Dedifferentiated amniotic fluid mesenchymal stem cell (primary cell): ENCODE results near the gene RTN4.
"Not testable (repeated sequence)": the region's sequence is repeated elsewhere in the genome, so short reads cannot be mapped to it uniquely, and the experiment has no call there.

Experiments
- DNase-seq: peaks from one replicate; pipeline ENCODE4 v3.0.0-alpha.2; 2016; ENCODE audit errors: extremely low spot score

The RTN4 gene

DNA sequence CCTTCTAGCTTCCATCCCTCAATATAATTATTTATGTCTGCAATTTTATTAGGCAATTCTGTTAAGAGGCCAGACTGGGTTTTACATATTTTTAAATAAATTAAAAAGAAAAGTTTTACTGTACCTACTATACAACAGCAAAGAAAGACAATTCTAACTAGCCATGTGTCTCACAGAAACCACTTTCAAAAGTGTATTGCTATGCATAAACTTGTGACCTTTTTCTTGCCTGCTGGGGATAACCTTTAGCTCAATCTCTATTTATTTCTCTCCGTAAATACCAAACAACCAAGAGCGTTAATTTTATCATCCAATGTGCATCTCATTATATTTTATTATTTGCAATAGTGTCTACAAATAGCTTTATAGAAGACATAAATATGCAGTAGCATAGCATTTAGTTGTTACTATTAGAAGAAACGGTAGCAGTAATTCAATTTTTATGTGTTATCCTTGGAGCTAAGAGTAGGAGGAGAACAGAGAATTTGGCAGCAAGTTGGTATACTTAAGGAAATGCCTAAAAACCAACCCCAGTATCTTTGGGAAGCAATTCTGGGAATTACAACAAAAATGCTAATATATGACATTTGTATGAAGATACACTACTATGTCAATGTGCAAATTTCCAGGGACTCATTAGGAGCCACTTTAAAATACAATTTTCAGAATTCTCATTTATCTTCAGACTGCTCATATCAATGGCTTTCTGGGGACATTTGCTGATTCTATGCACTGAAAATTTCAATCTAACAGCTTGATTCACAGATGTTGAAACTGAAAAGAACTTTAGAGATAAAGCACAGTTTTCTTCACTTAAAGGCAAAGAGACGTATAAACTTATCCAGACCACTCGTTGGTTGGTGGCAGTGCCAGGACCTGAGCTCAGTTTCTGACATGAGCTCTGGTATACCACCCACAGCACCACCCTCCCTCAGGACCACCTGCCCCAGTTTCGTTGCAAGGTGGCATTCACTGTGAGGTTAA is 23.0 kb upstream of the RTN4 start:
- DNase-seq = no peak

DNA sequence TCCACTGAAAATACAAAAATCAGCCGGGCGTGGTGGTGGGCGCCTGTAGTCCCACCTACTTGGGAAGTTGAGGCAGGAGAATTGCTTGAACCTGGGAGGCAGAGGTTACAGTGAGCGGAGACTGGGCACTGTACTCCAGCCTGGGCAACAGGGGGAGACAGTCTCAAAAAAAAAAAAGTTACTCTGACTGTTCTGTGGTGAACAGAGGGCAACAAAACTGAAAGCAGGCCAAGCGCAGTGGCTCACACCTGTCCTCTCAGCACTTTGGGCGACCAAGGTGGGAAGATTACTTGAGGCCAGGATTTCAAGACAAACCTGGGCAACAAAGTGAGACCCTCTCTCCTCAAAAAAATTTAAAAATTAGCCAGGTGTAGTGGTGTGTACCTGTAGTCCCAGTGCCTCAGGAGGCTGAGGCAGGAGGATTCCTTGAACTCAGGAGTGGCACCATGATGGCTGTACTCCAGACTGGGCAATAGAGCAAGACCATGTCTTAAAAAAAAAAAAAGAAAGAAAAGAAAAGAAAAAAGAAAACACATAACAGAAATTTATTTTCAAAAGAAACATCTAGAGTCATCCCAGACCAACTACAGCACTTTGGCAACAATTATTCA is 13.6 kb upstream of the RTN4 start:
- no peak for DNase-seq

DNA sequence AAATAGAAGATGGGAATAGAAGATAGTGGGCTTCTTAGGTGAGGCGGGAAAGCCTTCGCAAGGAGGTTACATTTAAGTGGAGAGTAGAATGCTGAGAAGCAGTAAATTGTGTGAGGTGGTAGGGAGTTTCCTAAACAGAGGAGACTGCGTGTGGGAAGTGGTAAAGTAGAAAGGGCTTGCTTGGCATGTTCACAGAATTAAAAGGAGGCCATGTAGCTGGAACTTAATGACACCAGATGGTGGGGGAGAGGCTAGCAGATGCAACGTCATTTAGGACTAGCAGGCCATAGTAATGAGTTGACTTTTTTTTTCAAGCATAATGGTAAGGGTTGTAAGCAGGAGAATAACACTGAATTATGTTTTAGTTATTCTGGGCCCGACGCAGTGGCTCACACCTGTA is 13.0 kb upstream of the RTN4 start:
- DNase-seq = no peak

DNA sequence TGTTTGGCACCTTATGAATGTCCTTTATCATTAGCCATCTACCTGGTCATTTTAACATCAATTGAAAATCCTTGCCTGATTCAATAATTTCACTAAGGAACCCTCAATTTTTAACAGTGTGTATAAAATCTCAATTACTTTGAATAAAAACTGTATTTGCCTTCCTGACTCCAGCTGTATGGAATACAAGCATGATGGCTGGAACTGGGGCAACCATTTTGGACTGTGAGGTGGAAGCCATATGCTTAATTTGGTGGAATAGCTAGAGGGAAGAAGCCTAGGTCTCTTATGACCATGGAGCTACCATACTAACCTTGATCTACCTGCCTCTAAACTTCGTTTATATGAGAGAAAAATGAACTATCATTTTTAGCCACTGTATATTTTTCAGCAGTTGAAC is 12.5 kb upstream of the RTN4 start:
- DNase-seq = no peak

DNA sequence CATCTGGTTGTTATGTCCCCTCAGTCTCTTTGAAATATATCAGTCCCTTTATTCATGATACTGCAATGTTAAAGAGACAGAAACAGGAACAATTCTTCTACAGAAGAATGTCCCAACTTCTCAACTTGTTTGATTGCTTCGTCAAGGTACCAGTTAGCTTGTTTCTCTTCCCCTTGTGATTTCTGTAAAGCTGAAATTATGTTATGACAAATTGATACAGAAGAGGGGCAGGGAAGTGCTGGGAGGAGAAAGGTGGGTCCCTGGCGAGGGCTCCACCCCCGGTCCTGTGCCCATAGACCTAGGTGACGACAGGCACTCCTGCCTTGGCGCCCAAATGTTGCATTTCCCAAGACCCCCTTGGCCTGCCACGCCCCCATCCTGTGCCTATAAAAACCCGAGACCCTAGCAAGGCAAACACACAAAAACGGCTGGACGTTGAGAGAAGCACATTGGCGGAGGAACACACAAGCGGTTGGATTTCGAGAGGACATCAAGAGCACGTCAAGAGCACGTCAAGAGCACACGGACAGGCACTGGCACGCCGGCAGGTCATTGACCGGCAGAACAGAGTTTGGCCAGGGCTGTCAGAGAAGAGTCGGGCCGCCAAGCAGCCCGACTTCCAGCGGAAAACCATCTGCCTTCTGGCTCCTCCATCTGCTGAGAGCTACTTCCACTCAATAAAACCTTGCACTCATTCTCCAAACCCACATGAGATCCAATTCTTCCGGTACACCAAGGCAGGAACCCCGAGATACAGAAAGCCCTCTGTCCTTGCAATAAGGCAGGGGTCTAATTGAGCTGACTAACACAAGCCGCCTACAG is 11.5 kb upstream of the RTN4 start:
- no peak for DNase-seq

DNA sequence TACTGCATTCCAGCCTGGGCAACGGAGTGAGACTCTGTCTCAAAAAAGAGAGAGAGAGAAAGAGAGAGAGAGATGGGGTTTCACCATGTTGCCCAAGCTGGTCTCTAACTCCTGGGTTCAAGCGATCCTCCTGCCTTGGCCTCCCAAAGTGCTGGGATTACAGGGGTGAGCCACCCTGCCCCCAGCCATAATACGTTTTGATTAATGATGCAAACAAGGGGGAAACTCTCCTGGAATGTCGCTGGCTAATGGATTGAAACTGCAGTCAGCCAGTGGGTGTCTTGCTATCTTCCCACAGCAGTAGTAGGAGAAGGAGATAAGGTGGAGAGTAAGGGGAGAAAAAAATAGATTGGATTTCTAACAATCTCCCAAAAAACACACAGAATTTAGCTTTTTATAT is 9.5 kb upstream of the RTN4 start:
- DNase-seq = no peak

DNA sequence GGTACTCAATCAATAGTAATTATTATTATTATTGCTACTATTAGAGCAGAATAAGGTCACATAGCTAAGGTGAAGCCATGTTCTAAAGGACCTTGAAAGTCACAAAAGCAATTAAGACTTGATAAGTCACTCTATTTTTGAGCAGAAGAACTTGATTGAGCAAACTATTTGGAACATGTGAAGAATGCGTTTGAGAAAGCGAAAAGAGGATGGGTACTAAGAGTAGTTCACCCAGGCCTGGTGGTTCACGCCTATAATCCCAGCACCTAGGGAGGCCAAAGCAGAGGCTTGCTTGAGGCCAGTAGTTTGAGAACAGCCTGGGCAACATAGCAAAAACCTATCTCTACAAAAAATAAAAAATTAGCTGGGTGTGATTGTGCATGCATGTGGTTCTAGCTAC is 7.2 kb upstream of the RTN4 start:
- no peak for DNase-seq

DNA sequence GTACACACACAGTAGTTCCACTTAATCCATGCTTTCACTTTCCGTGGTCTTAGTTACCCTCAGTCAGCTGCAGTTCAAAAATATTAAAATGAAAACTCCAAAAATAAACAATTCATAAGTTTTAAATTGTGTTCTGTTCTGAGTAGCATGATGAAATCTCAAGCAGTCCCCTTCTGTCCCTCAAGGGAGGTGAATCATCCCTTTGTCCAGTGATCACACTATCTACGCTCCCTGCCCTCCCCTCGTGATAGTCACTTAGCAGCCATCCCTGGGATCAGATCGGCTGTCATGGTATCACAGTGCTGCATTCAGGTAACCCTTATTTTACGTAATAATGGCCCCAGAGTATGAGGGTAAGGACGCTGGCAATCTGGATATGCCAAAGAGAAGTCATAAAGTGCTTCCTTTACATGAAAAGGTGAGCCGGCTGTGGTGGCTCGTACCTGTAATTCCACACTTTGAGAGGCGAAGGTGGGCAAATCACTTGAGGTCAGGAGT is 5.8 kb upstream of the RTN4 start:
- no peak for DNase-seq

DNA sequence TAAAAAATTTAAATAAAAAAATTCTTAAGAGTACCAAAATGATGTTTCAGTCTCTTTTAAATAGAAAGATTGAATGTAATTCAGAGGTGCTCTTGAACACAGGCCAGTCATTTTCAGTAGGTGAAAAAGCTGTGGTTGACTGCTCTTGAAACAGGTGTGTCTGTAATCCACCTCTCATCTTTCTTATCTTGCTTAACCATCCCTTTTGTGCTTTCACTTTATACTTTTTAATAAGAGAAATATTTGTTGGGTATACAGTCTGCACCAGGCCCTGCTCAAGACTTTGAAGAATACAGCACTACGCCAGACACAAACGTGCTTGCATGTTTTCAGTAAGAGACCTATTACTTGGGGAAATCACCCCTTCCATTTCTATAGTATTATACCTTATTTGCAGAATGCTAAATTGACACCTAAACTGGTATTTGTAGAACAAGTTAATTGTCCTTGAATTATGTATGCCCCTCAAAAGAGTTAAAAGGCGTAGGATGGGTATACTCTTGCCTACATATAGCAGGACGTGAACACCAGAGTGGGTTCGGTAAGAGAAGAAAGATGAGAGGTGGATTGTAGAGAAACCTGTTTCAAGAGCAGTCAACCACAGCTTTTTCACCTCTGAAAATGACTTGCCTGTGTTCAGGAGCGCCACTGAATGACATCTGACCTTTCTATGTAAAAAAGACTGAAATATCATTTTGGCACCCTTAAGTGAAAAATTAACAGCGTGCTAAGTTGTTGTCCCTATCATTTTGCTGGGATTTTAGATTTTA is 4.0 kb upstream of the RTN4 start:
- no peak for DNase-seq

DNA sequence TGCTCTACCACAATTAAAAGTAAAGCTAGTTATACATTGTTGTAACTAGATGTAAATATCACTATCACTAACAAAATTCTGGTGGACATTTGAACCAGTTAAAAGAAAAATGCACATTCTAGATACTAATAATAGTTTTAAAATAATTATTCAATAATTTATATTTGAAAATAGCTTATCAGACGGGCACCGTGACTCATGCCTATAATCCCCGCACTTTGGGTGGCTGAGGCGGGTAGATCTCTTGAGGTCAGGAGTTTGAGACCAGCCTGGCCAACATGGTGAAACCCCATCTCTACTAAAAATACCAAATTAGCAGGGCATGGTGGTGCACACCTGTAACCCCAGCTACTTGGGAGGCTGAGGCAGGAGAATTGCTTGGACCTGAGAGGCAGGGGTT is 3.0 kb upstream of the RTN4 start:
- DNase-seq = not testable (repeated sequence)

DNA sequence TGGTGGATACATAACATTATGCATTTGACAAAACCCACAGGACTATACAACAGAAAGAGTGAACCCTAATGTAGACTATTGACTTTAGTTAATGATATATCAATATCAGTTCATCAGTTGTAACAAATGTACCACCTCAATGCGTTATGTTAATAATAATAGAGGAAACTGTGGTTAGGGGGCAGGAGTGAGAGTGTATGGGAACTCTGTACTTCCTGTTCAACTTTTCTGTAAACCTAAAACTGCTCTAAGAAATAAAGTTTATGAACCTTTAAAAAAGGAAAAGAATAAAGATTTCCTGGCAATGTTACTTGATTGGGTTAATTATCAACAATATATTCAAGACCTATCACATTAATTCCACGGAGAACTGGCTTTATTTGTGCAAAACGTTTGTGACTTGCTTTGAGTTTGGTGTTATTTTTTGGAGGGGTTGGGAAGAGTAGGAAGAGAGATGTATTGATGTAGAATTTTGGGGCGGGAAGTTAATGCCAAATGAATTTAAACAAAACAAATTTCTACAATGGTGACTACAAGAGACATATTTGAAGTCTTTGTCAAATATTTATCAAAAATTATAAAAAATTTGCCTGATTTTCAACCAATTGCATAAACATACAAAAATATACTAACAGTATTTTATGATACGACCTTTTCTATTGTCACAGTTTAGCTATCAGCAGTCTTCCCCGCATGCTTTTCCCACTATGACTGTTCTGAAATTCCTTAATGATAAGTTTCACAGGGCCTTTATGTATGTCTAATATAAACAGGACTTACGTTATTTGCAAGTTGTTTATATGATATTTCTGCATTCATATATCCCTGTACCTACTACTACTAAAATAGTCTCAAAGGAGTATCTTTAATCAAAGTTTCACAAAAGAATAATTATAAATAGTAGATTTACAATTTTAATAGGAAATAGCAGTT is 2.1 kb upstream of the RTN4 start:
- DNase-seq = no peak

DNA sequence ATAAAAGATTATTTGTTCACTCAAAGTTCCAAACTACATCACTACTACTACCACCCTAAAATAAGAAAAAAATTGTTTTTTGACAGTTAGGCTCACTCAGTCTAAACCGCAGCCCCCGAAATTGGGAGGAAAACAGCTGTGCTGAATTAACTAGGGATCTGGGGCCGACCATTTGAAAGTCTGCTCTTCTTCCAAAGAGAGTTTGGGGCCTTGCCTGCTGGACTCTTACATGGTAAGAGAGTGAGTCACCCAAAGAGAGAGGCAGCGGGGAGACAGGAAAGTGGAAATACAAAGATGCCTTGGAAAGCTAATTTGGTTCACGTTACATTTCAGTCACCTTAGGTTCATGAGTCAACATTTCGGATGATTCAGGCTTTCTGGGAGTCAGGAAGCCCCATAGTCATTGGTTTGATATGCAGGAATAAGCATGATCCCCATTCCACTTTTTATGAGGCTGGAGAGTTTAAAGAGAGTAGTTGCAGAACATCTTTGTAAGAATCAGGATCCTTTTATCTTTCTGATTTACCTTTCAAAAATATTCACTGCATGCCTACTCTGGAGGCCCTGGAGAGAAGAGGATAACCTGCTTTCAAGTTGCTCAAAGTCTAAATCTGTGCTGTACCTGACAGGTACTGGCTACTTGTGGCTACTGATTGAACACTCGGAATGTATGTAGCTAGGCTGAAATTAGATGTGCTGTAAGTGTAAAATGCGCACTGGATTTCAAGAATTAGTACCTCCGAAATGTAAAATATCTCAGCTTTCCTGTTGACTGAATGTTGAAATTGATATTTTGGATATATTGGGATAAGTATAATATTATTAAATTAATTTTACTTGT is 995 bp upstream of the RTN4 start:
- peak; percentile 98 for DNase-seq

DNA sequence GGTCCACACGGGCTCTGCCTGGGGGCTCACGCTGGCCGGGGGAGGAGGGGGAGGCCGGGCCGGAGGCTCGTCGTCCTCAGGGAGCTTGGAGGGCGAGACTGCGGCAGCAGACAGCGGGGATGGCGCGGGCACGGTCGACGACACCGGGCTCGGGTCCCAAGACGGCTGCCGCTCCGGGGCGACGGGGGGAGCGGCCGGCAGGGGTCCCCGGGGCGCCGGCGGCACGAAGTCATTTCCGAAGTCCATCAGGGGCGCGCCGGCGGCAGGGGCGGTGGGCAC is 491 bp downstream of the RTN4 start:
- no peak for DNase-seq

DNA sequence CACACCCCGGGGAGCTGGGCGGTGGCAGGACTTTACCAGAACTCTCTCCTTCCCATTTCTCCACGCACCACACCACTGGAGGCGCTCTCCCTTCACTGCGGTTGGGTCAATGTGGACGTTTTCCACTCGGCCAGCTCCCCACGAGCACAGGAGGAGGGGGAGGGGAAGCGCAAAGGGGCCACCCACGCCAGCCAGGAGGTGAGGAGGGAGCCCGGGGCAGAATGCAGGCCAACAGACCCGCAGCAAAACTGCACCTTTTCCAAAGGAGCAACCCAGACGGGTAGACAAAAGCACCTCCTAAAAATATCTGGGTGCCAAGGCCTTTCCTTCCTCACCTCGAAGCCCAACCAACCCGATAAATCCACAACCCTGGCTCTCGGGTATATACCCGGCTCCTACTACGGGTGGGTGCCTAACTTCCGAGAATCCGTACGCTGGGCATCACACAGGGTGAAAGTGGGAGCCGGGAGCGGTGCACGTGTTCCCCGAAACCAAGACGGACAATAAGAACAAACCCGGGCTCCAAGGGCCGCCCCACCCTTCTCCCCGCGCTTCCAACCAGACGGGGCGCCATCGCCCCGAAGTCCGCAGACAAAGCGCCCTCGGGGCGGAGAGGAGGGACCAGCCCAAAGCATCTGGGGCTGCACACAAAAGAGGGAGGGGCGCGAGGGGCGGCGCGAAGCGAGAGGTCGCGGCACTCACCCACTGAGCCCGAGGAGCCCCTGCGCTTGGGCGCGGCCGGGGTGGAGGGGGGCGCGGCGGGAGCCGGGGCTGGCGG is 1.0 kb downstream of the RTN4 start:
- DNase-seq = peak; percentile 88

DNA sequence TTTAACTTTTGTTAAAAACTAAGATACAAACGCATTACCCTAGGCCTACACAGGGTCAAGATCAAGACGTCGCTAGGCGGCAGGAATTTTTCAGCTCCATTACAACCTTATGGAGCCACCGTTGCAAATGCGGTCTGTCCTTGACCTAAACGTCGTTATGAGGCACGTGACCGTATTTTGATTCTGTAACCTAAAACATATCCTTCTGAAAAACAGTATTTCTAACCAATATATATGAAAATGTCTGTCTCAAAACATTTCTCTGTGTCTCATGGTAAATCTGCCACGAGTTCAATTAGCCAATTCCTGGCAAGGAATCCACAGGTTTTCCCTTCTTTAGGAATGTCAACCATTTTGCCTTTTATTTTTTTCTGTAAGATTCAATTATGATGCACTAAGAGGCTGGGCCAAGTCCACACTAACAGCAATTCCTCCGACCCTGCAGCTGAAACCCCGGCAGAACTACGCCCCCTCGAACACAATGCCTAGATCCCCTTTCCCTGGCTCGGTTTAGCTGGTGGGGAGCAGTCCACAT is 1.7 kb downstream of the RTN4 start:
- peak; percentile 23 for DNase-seq

DNA sequence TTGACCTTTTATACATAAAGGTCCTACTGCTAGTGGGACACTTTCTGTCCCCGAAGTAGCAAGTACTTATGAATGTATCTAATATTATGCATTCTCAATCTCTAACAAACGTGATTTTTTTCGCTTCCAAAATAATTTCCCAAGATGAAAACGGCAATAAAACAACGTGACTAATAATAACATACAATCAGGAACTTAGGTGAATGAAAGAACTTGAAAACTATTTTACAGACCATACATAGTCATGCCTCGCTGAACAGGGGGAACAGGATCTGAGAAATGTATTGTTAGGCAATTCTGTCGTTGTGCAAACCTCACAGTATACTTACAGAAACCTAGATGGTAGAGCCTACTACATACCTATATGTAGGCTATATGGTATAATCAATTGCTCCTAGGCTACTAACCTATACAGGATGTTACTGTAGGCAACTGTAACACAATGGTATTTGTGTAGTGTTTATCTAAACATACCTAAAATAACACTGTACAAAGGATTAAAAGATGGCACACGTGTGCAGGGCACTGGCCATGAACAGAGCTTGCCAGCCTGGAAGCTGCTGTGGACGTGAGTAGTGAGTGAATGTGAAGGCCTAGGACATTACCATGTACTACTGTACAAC is 2.5 kb downstream of the RTN4 start:
- DNase-seq = no peak

DNA sequence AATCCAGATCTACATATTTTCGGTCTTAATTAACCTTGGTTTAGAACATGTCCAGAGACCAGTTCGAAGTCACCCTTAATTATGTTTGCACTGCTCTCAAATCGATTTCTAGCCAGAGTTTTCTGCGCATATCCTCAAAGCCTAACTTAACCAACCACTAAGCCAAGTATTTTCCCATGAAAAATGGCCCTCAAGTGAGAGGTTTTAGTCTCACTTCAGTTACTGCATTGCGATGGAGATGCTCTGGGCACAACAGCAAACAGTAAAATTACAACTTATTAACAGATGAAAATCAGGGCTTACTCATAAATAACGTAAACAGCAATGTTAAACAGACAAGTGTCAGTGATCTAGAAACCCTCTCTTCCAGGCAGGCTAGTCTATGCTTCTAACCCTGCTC is 4.5 kb downstream of the RTN4 start:
- no peak for DNase-seq

DNA sequence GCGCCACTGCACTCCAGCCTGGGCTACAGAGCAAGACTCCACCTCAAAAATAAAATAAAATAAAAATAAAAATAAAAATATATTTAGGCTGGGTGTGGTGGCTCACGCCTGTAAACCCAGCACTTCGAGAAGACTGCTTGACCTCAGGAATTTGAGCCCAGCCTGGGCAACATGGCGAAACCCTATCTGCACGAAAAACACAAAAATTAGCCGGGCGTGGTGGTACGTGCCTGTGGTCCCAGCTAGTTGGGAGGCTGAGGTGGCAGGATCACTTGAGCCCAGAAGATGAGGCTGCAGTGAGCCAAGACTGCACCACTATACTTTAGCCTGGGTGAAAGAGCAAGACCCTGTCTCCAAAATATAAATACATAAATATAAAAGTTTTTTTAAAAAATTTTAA is 6.4 kb downstream of the RTN4 start:
- DNase-seq = no peak
